CD8-positive, alpha-beta memory T cell (primary cell): Measurements from ENCODE around the gene TNS1. TPM values are rescaled to one million over a fixed set of nuclear protein-coding genes. Genes with fewer than 3 reads are reported as not detected.

Experiments used
- CTCF ChIA-PET: fragments of 350-600 bp; sonication (Branson Sonifier 250); formaldehyde crosslinking; loops from one replicate; lab custom pipeline; 2021; ENCODE audit warnings: antibody characterized with exemption; lab: Charles Lee
- POLR2A ChIA-PET: fragments of 350-600 bp; sonication (Branson Sonifier 250); formaldehyde crosslinking; loops from one replicate; lab custom pipeline; 2021; ENCODE audit warnings: antibody characterized with exemption; lab: Charles Lee
- DNase-seq, 5 donors: peaks; one replicate each; pipeline versions ENCODE4 v3.0.0 to v3.0.0-alpha.2; 2020 to 2022; ENCODE audit warnings: mixed read lengths in 1 of 5
- H3K27ac ChIP-seq: one replicate; pipeline ENCODE4 v1.7.0; 2013; ENCODE audit warnings: low read depth, mild to moderate bottlenecking, low read length, moderate library complexity
- H3K27me3 ChIP-seq: 2 replicates; pipeline ENCODE4 v1.7.0; 2013; ENCODE audit warnings: low read length, mild to moderate bottlenecking; ENCODE audit not compliant: insufficient read depth, poor library complexity, severe bottlenecking
- H3K36me3 ChIP-seq: 2 replicates; pipeline ENCODE4 v1.7.0; 2013; ENCODE audit warnings: mild to moderate bottlenecking, low read length, moderate library complexity; ENCODE audit not compliant: insufficient read depth
- H3K4me1 ChIP-seq: 2 replicates; pipeline ENCODE4 v1.7.0; 2013; ENCODE audit warnings: mild to moderate bottlenecking, low read length, moderate library complexity; ENCODE audit not compliant: insufficient read depth
- H3K4me3 ChIP-seq: 2 replicates; pipeline ENCODE4 v1.7.0; 2013; ENCODE audit warnings: mild to moderate bottlenecking, low read length
- H3K9me3 ChIP-seq: 2 replicates; pipeline ENCODE4 v1.7.0; 2013; ENCODE audit warnings: mild to moderate bottlenecking, low read length
- H3K27ac Mint-ChIP-seq, 8 donors: one replicate each; pipeline ENCODE4 v1.8.0; 2020 to 2021; ENCODE audit warnings: mixed read lengths in 8 of 8, mild to moderate bottlenecking in 6 of 8, inconsistent platforms in 3 of 8, moderate library complexity in 3 of 8
- H3K27me3 Mint-ChIP-seq, 2 donors: one replicate each; pipeline ENCODE4 v1.8.0; 2020 to 2021; ENCODE audit warnings: mixed read lengths in 2 of 2, mild to moderate bottlenecking in 1 of 2, moderate library complexity in 1 of 2
- H3K36me3 Mint-ChIP-seq, 3 donors: one replicate each; pipeline ENCODE4 v1.8.0; 2020 to 2021; ENCODE audit warnings: mixed read lengths in 3 of 3, inconsistent platforms in 1 of 3, mild to moderate bottlenecking in 1 of 3
- H3K4me1 Mint-ChIP-seq, 3 donors: one replicate each; pipeline ENCODE4 v1.8.0; 2020 to 2021; ENCODE audit warnings: mixed read lengths in 3 of 3, inconsistent platforms in 1 of 3, mild to moderate bottlenecking in 1 of 3
- H3K4me3 Mint-ChIP-seq, 7 donors: one replicate each; pipeline ENCODE4 v1.8.0; 2020 to 2021; ENCODE audit warnings: mixed read lengths in 7 of 7, mild to moderate bottlenecking in 6 of 7, moderate library complexity in 4 of 7, inconsistent platforms in 2 of 7
- H3K9me3 Mint-ChIP-seq, 5 donors: one replicate each; pipeline ENCODE4 v1.8.0; 2020 to 2022; ENCODE audit warnings: mixed read lengths in 5 of 5, mild to moderate bottlenecking in 3 of 5, moderate library complexity in 2 of 5, inconsistent platforms in 1 of 5
- polyA plus RNA-seq: library from polyadenylated mRNA; unstranded; fragments of 300-500 nt; fragmentation: Illumina TruSeq; gene quantifications from one replicate; pipeline ENCODE4 v1.2.3, GENCODE V29; 2021
- total RNA-seq, 2 experiments: library from RNA; stranded (reverse); gene quantifications; one replicate each; pipeline ENCODE4 v1.2.3, GENCODE V29; 2021

The TNS1 gene
- total and polyA plus RNA-seq, 3 experiments from 2014 or later: 1.1 to 1.8 TPM; not detected in 1

DNA sequence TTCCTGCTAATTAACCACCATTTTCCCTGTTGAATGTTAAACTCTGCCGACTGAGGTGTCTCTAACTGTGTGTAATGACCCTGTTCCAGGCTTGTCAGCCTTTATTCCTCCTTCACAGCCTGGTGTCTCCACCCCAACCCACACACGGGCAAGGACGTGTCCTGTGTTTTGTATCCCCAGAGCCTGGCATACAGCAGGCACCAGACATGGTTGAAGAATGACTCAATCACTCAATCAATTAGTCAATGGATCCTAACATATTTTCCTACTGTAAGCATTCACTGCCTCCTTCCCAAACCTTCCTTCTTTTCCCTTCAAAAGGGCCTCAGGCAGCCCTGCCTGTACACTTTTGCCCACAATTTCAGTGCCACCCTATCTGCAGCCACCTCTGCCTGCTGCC, 2.7 kb upstream of the TNS1 start:
- H3K27me3 ChIP-seq: peaks cover 4% of the 10 kb centered on the region
- CTCF ChIA-PET: interaction anchor here (1.6 kb wide), 1 partner anchor 12 kb away, joined by 4 read pairs; no protein-coding TSS in a partner anchor
- no peaks in the 10 kb centered on the region for H3K9me3 Mint-ChIP-seq

DNA sequence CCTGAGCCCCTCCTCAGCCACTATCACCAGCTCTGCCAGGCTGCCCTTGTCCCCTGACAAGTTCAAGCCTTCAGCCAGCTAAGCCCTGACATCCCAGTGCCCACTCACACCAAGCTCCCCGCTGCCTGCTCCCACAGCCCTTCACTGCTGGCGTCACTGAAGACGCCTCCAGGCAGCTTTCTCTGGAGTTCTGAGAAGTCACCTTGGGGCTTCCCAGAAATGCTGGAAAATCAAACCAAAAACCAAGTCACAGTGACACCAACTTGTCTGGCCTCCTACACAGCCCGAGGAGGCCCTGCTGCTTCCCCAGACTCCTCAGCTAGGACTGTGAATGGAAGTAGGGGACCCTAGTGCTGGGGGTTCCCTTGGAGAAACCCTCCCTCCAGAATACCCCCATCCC, 2.2 kb upstream of the TNS1 start:
- ChIA-PET POLR2A (no interaction called here), CTCF (no interaction called here)
- Mint-ChIP-seq H3K9me3 (no peaks in the 10 kb centered on the region), H3K36me3 (no peaks in the 10 kb centered on the region), H3K4me1 (peaks cover 0 to 8% (median 0%) of the 10 kb centered on the region in 3 donors), H3K27ac (no peak overlapping the region), H3K27me3 (peaks cover 26 to 42% of the 10 kb centered on the region in 2 donors), H3K4me3 (no peak overlapping the region)
- DNase-seq: no peak
- no peaks in the 10 kb centered on the region for H3K9me3 ChIP-seq
- no peak overlapping the region for H3K4me3 ChIP-seq
- H3K27me3 ChIP-seq: no peaks in the 10 kb centered on the region
- H3K36me3 ChIP-seq: no peaks in the 10 kb centered on the region
- no peaks in the 10 kb centered on the region for H3K4me1 ChIP-seq
- H3K27ac ChIP-seq: no peak overlapping the region

More for the DNA sequence above, 2.7 kb upstream of the TNS1 start:
- DNase-seq: no peak
- H3K9me3 ChIP-seq: no peaks in the 10 kb centered on the region
- POLR2A ChIA-PET: no interaction called here
- Mint-ChIP-seq H3K27me3 (peaks cover 24 to 40% of the 10 kb centered on the region in 2 donors), H3K27ac (peak overlapping the region in 1 of 8 donors; percentile 88), H3K4me1 (peaks cover 0 to 8% (median 0%) of the 10 kb centered on the region in 3 donors), H3K4me3 (no peak overlapping the region), H3K36me3 (no peaks in the 10 kb centered on the region)
- H3K36me3 ChIP-seq: no peaks in the 10 kb centered on the region
- no peaks in the 10 kb centered on the region for H3K4me1 ChIP-seq
- no peak overlapping the region for H3K4me3 ChIP-seq
- H3K27ac ChIP-seq: no peak overlapping the region

DNA sequence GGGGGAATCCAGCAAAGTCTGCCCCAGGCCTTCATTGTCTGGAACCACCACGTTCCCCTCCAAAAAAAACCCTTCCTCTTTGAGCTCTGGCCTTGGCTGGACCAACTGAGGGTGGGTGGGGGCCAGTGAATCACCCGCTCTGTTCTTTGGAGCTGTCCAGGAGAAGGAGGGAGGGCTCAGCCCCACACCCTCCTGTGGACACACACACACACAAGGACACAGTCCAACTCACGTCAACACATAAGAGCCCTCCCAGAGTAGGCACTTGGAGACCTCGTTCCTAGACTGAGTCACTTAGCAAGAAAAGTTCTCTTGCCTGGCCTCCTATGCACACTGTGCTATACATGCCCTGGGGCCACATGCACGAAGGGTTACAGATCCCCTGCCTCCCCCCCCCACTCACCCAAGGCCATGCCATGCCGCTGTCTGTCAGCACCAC, 1.2 kb upstream of the TNS1 start:
- no peaks in the 10 kb centered on the region for H3K36me3 ChIP-seq
- no peaks in the 10 kb centered on the region for H3K9me3 ChIP-seq
- Mint-ChIP-seq H3K27me3 (peaks cover 28 to 34% of the 10 kb centered on the region in 2 donors), H3K4me1 (no peaks in the 10 kb centered on the region), H3K27ac (peak overlapping the region in 1 of 8 donors; percentile 92), H3K4me3 (no peak overlapping the region), H3K36me3 (no peaks in the 10 kb centered on the region), H3K9me3 (no peaks in the 10 kb centered on the region)
- H3K27ac ChIP-seq: no peak overlapping the region
- CTCF ChIA-PET: no interaction called here
- POLR2A ChIA-PET: no interaction called here
- DNase-seq: no peak
- H3K4me1 ChIP-seq: no peaks in the 10 kb centered on the region
- no peak overlapping the region for H3K4me3 ChIP-seq
- H3K27me3 ChIP-seq: no peaks in the 10 kb centered on the region

DNA sequence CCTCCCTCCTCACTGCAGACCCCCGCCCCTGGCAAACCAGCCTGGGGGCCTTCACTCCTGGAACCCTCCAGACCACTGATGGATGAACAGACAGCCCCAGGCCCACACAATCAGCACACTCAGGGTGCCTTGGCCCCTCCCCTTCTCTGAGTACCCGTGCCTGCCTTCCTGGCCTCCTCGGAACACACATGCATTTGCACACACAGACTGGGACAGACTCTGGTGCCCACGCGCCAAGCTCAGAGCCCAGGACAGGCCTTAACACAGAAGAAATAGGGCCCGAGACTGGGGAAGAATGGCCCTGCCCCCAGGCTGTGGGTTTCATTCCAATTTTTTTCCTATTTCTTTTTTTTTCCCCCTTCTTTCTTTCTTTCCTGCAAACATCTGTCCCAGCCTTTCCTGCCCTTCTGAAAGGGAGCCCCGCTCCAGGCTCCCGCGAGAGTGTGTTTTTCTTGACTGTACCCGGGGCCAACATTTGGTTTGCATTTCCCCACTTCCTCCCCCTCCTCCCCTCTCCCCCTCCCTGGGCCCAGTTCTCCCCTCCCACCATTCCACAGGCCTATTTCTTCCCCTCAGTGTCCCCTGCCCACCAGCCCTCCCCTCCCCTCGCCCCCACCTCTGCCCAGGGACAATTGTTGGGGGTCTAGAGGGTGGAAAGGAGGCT, 618 bp upstream of the TNS1 start:
- Histone ChIP-seq H3K4me3 (no peak overlapping the region), H3K36me3 (no peaks in the 10 kb centered on the region), H3K27me3 (no peaks in the 10 kb centered on the region), H3K9me3 (no peaks in the 10 kb centered on the region), H3K27ac (no peak overlapping the region), H3K4me1 (no peaks in the 10 kb centered on the region)
- peaks cover 24 to 28% of the 10 kb centered on the region in 2 donors for H3K27me3 Mint-ChIP-seq
- CTCF ChIA-PET: no interaction called here
- H3K9me3 Mint-ChIP-seq: no peaks in the 10 kb centered on the region
- no peaks in the 10 kb centered on the region for H3K36me3 Mint-ChIP-seq
- no peak overlapping the region for H3K4me3 Mint-ChIP-seq
- H3K4me1 Mint-ChIP-seq: no peaks in the 10 kb centered on the region
- peak overlapping the region in 1 of 8 donors; percentile 84 for H3K27ac Mint-ChIP-seq
- no peak for DNase-seq
- POLR2A ChIA-PET: no interaction called here

DNA sequence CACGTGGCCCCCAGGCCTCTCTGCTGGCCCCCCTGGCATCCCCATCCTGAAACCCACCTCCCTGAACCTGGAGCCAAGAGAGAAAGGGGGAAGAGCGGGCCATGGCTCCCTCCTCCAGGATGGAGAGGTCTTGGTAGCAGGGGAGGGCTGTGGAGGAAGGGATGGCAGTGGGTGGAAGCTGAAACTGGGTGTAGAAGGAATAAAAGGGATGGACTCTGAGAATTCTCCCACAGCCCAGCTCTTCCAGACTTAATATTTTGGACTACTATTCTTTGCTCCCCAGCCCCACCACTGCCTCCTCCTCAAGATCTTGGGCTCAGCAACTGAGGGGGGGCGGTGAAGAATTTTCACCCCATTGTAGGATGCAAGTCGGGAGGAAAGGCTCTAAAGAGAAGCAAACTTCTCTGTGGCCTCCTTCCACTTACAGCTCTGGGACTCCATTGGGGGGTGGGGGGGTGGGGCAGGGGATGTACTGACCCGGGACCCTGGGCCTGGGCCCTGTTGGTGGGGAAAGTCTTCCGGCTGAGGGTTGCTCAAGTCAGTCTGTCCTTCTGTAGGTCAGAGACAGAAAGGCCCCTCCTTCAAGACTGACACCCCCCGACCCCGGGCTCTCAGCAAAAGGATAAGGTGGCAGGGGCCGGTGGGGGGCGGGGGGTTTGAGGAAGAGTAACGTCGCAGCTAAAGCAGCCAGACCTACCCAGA, 501 bp downstream of the TNS1 start:
- ChIA-PET CTCF (no interaction called here), POLR2A (no interaction called here)
- Histone ChIP-seq H3K9me3 (no peaks in the 10 kb centered on the region), H3K36me3 (no peaks in the 10 kb centered on the region), H3K4me1 (no peaks in the 10 kb centered on the region), H3K27ac (no peak overlapping the region), H3K27me3 (no peaks in the 10 kb centered on the region), H3K4me3 (no peak overlapping the region)
- H3K36me3 Mint-ChIP-seq: no peaks in the 10 kb centered on the region
- no peak overlapping the region for H3K27ac Mint-ChIP-seq
- peaks cover 21 to 34% of the 10 kb centered on the region in 2 donors for H3K27me3 Mint-ChIP-seq
- no peak overlapping the region for H3K4me3 Mint-ChIP-seq
- no peak for DNase-seq
- H3K9me3 Mint-ChIP-seq: no peaks in the 10 kb centered on the region
- no peaks in the 10 kb centered on the region for H3K4me1 Mint-ChIP-seq

DNA sequence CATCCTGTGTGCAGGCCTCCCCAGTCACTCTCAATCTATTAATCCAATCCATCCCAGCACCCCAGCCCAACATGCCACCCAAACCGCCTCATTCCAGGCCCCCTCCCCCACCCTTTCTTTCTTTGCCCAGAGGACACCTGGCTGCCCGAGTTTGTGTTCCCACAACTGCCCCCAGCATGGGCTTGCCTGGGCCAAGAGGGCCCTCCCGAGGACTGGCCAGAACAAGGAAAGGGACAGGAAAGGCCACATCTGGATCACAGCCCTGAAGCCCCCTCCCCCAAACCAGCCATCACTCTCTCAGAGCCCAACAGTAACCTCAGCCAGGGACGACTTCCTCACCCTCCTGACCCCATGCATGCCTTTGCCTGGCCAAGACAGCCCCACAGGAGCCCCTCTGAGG, 1.2 kb downstream of the TNS1 start:
- H3K9me3 ChIP-seq: no peaks in the 10 kb centered on the region
- Mint-ChIP-seq H3K27ac (no peak overlapping the region), H3K27me3 (peaks cover 21 to 40% of the 10 kb centered on the region in 2 donors), H3K36me3 (no peaks in the 10 kb centered on the region), H3K4me1 (no peaks in the 10 kb centered on the region), H3K9me3 (no peaks in the 10 kb centered on the region), H3K4me3 (no peak overlapping the region)
- H3K4me3 ChIP-seq: no peak overlapping the region
- DNase-seq: no peak
- CTCF ChIA-PET: no interaction called here
- no peaks in the 10 kb centered on the region for H3K36me3 ChIP-seq
- no peaks in the 10 kb centered on the region for H3K4me1 ChIP-seq
- H3K27me3 ChIP-seq: no peaks in the 10 kb centered on the region
- POLR2A ChIA-PET: no interaction called here
- no peak overlapping the region for H3K27ac ChIP-seq

DNA sequence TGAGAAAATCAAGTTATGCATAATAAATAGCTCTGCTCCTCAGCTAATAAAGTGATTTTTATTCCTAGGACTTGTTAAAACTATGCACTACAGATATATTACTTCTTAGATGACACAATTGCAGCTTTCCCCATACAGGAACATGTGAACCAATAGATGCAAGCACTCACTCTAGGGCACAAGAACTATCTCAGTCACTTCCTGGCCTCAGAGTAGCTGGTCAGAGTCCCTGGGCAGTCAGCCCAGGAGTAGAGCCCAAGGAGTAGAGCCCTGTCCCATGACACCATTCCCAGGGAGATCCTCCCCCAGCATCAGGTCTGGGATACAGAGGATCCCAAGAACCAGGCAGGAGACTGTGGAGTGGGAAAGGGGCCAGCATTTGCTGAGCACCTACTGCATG, 2.7 kb downstream of the TNS1 start:
- H3K36me3 ChIP-seq: no peaks in the 10 kb centered on the region
- no peak for DNase-seq
- CTCF ChIA-PET: interaction anchor here (1.6 kb wide), 1 partner anchor 215 kb away, joined by 3 read pairs; no protein-coding TSS in a partner anchor
- Mint-ChIP-seq H3K4me3 (no peak overlapping the region), H3K9me3 (no peaks in the 10 kb centered on the region), H3K36me3 (no peaks in the 10 kb centered on the region), H3K27ac (no peak overlapping the region), H3K4me1 (no peaks in the 10 kb centered on the region), H3K27me3 (peaks cover 17 to 32% of the 10 kb centered on the region in 2 donors)
- H3K4me1 ChIP-seq: no peaks in the 10 kb centered on the region
- H3K9me3 ChIP-seq: no peaks in the 10 kb centered on the region
- POLR2A ChIA-PET: no interaction called here
- no peak overlapping the region for H3K4me3 ChIP-seq
- no peak overlapping the region for H3K27ac ChIP-seq
- H3K27me3 ChIP-seq: no peaks in the 10 kb centered on the region

DNA sequence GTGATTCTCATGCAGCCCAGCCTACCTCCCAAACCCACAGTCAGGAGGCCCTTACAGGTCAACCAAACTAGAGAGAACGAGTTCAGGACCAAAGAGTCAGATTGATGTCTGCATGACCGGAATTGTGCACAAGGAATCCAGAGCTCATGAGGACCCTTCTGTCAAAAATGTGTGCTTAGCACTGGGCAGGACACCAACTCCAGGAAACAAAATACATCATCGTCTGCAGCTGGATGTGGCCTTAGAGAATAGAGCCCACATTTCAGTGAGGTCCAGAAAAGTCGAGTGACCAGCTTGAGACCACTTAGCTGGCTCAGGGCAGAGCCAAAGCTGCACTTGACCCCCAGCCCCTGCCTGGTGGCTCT, 3.2 kb downstream of the TNS1 start:
- no peak for DNase-seq
- Histone ChIP-seq H3K27ac (no peak overlapping the region), H3K27me3 (no peaks in the 10 kb centered on the region), H3K36me3 (no peaks in the 10 kb centered on the region), H3K4me1 (no peaks in the 10 kb centered on the region), H3K9me3 (no peaks in the 10 kb centered on the region), H3K4me3 (no peak overlapping the region)
- H3K4me1 Mint-ChIP-seq: no peaks in the 10 kb centered on the region
- peaks cover 16 to 37% of the 10 kb centered on the region in 2 donors for H3K27me3 Mint-ChIP-seq
- H3K9me3 Mint-ChIP-seq: no peaks in the 10 kb centered on the region
- POLR2A ChIA-PET: no interaction called here
- H3K4me3 Mint-ChIP-seq: no peak overlapping the region
- CTCF ChIA-PET: interaction anchor here (1.6 kb wide), 1 partner anchor 214 kb away, joined by 3 read pairs; no protein-coding TSS in a partner anchor
- H3K27ac Mint-ChIP-seq: peak overlapping the region in 1 of 8 donors; percentile 19
- H3K36me3 Mint-ChIP-seq: no peaks in the 10 kb centered on the region
